Measurements from ENCODE around the gene KIAA1549. TPM values are rescaled to one million over a fixed set of nuclear protein-coding genes. Genes with fewer than 3 reads are reported as not detected.

The KIAA1549 gene
- total and polyA plus RNA-seq, 2 of the 8 experiments (the other 6 are each of a cell fraction or from before 2014, with no cell fraction given) = 6.5 to 17.3 TPM

GRCh38 chr7:138848056-138848980, 132.9 kb downstream of the KIAA1549 start:
- Histone ChIP-seq H2AK5ac (ENCODE audit: low read depth, low read length) (no peak overlapping the region), H3K9ac (replicated peaks in 1 of 4; ENCODE audit: extremely low read depth in 1 of 4, low read depth in 3 of 4, low read length in 3 of 4) (no peak overlapping the region), H3K4me3 (ENCODE audit: extremely low read depth in 1 of 4, insufficient read depth in 2 of 4, low read depth in 3 of 4, low read length in 4 of 4) (no peak overlapping the region), H2BK15ac (ENCODE audit: low read length) (no peak overlapping the region), H3K4me1 (replicated peaks in 1 of 4; ENCODE audit: control insufficient read depth in 3 of 4, insufficient read depth in 4 of 4, low read length in 3 of 4) (peaks cover 0 to 3% (median 1%) of the 10 kb centered on the region in 4 experiments; a peak in 3 of 7 replicates), H3K23me2 (ENCODE audit: low read depth, low read length) (no peaks in the 10 kb centered on the region), H3K27me3 (replicated peaks in 1 of 4; ENCODE audit: control insufficient read depth in 3 of 4, extremely low read depth in 1 of 4, insufficient read depth in 3 of 4, low read length in 3 of 4) (no peaks in the 10 kb centered on the region), H3K4me2 (ENCODE audit: insufficient read depth in 1 of 2, low read depth in 2 of 2, low read length in 2 of 2) (no peak overlapping the region; a peak in 1 of 4 replicates), H2AFZ (ENCODE audit: low read length) (no peak overlapping the region), H3K14ac (ENCODE audit: insufficient read length) (no peak overlapping the region), H2BK20ac (ENCODE audit: low read length) (no peak overlapping the region), H3K79me2 (ENCODE audit: control insufficient read depth in 1 of 2, insufficient read depth in 2 of 2, low read length in 2 of 2) (no peaks in the 10 kb centered on the region), H4K8ac (ENCODE audit: extremely low read depth, insufficient read depth, low read length) (no peak overlapping the region), H2BK5ac (ENCODE audit: low read depth, low read length) (no peak overlapping the region), H3K23ac (ENCODE audit: insufficient read length) (no peak overlapping the region), H4K91ac (replicated peaks; ENCODE audit: insufficient read length, low read length) (no peak overlapping the region), H3K18ac (ENCODE audit: extremely low read depth, low read length) (no peak overlapping the region), H3K56ac (replicated peaks; ENCODE audit: insufficient read length, low read depth, low read length) (no peak overlapping the region), H3K9me3 (ENCODE audit: insufficient read depth in 2 of 2, low read depth in 1 of 2, low read length in 1 of 2) (peaks cover 0 to 3% of the 10 kb centered on the region in 2 experiments; a peak in 1 of 4 replicates), H2BK12ac (ENCODE audit: low read depth, low read length) (no peak overlapping the region), H4K5ac (ENCODE audit: insufficient read length, low read depth, low read length) (no peak overlapping the region), H3K4ac (replicated peaks; ENCODE audit: insufficient read length, low read depth, low read length) (no peak overlapping the region), H3K79me1 (ENCODE audit: low read depth, low read length) (no peaks in the 10 kb centered on the region), H3K27ac (ENCODE audit: low read depth, low read length) (no peak overlapping the region), H4K20me1 (replicated peaks in 1 of 2; ENCODE audit: control insufficient read depth in 1 of 2, insufficient read depth in 2 of 2, low read length in 2 of 2) (no peaks in the 10 kb centered on the region), H3K36me3 (ENCODE audit: control insufficient read depth in 2 of 4, insufficient read depth in 4 of 4, low read length in 3 of 4) (peaks cover 2 to 28% (median 9%) of the 10 kb centered on the region in 4 experiments; a peak in 7 of 8 replicates), H2BK120ac (replicated peaks; ENCODE audit: low read depth, low read length) (no peak overlapping the region)
- TF ChIP-seq POLR2A (IDR thresholded peaks at IDR 0.05; ENCODE audit: control extremely low read depth in 1 of 2, low read depth in 2 of 2, low read length in 2 of 2) = no peak
- TF ChIP-seq HDAC6 (IDR thresholded peaks at IDR 0.05; ENCODE audit: low read depth, low read length) = no peak
- no peak for TF ChIP-seq NRF1 (IDR thresholded peaks at IDR 0.05; ENCODE audit: low read depth, low read length)
- TF ChIP-seq EZH2 (IDR thresholded peaks at IDR 0.05; ENCODE audit: low read depth, low read length, severe bottlenecking) = no peak
- TF ChIP-seq TAF7 (optimal IDR thresholded peaks at IDR 0.05; ENCODE audit: borderline replicate concordance, low read depth, low read length) = no peak
- no peak for TF ChIP-seq JUND (IDR thresholded peaks at IDR 0.05; ENCODE audit: low read length)
- no peak for TF ChIP-seq BACH1 (IDR thresholded peaks at IDR 0.05; ENCODE audit: low read length)
- no peak for TF ChIP-seq KDM4A (IDR thresholded peaks at IDR 0.05; ENCODE audit: low read depth, low read length, severe bottlenecking)
- no peak for TF ChIP-seq SP2 (IDR thresholded peaks at IDR 0.05; ENCODE audit: low read length)
- no peak for TF ChIP-seq YY1 (IDR thresholded peaks at IDR 0.05; ENCODE audit: low read depth, low read length)
- no peak for TF ChIP-seq SIN3A (conservative IDR thresholded peaks at IDR 0.05 in 1 of 2, IDR thresholded peaks at IDR 0.05 in 1 of 2; ENCODE audit: low read depth in 1 of 2, low read length in 2 of 2)
- no peak for TF ChIP-seq JUN (IDR thresholded peaks at IDR 0.05; ENCODE audit: low read depth, low read length)
- no peak for TF ChIP-seq CREB1 (IDR thresholded peaks at IDR 0.05)
- WGBS, 2 experiments (ENCODE audit: extremely low coverage in 1 of 2, insufficient coverage in 1 of 2, insufficient read length in 1 of 2, insufficient replicate concordance in 2 of 2, low coverage in 1 of 2, low lambda C conversion rate in 2 of 2, missing lambda C conversion rate in 1 of 2) = 86% methylated on average over 3 of the region's 3 CpGs; no CpG with 5 or more reads in 1 of the 2 experiments
- DNase-seq (ENCODE audit: low read depth in 1 of 2, low spot score in 2 of 2) (no peak), FAIRE-seq (no peak)
- POLR2A ChIA-PET (ENCODE audit: partially characterized antibody) = no interaction called here
- CTCF ChIA-PET (ENCODE audit: partially characterized antibody) = no interaction called here

Data from H1 (cell line).